Fibroblast of lung (primary cell): ENCODE measurements around the gene ZNF546. TPM values are rescaled to one million over a fixed set of nuclear protein-coding genes. Genes with fewer than 3 reads are reported as not detected.

Source experiments
- DNase-seq, 2 donors: peaks; one replicate each; pipeline versions ENCODE4 v3.0.0 to v3.0.0-alpha.2; 2010; ENCODE audit warnings: low read depth in 2 of 2
- H2AFZ ChIP-seq: 2 replicates; pipeline ENCODE4 v1.5.1; 2012; ENCODE audit warnings: low read length, control low read depth, inconsistent platforms
- H3K27ac ChIP-seq: 2 replicates; pipeline ENCODE4 v1.5.1; 2011; ENCODE audit warnings: low read length, control low read depth; ENCODE audit not compliant: insufficient read depth
- H3K27me3 ChIP-seq: 2 replicates; pipeline ENCODE4 v1.5.1; 2011; ENCODE audit warnings: mild to moderate bottlenecking, low read length; ENCODE audit not compliant: control insufficient read depth, insufficient read depth
- H3K36me3 ChIP-seq: 2 replicates; pipeline ENCODE4 v1.5.1; 2011; ENCODE audit warnings: low read length; ENCODE audit not compliant: control insufficient read depth, insufficient read depth
- H3K4me1 ChIP-seq: 2 replicates; pipeline ENCODE4 v1.5.1; 2011; ENCODE audit warnings: low read length; ENCODE audit not compliant: control insufficient read depth, insufficient read depth; ENCODE audit errors: extremely low read depth
- H3K4me2 ChIP-seq: 2 replicates; pipeline ENCODE4 v1.5.1; 2011; ENCODE audit warnings: low read length, control low read depth; ENCODE audit not compliant: insufficient read depth; ENCODE audit errors: extremely low read depth
- H3K4me3 ChIP-seq, 4 experiments: fragments of 200-600 bp in 1 of 4; sonication (generic) in 1 of 4; replicated peaks in 1 of 4; 2 replicates each; pipeline ENCODE4 v1.5.1; 2011 to 2016; ENCODE audit warnings: low read length in 4 of 4, low read depth in 3 of 4, mild to moderate bottlenecking in 3 of 4, control low read depth in 2 of 4, inconsistent platforms in 1 of 4, mixed read lengths in 1 of 4; ENCODE audit not compliant: insufficient read depth in 1 of 4; ENCODE audit errors: control extremely low read depth in 1 of 4
- H3K79me2 ChIP-seq: 2 replicates; pipeline ENCODE4 v1.5.1; 2012; ENCODE audit warnings: mild to moderate bottlenecking, low read length, inconsistent platforms; ENCODE audit not compliant: control insufficient read depth, insufficient read depth
- H3K9ac ChIP-seq: 2 replicates; pipeline ENCODE4 v1.5.1; 2011; ENCODE audit warnings: mild to moderate bottlenecking, low read length, control low read depth; ENCODE audit not compliant: insufficient read depth
- H3K9me3 ChIP-seq: 2 replicates; pipeline ENCODE4 v1.5.1; 2012; ENCODE audit warnings: low read depth, low read length; ENCODE audit not compliant: control insufficient read depth, insufficient read depth
- H4K20me1 ChIP-seq: 2 replicates; pipeline ENCODE4 v1.5.1; 2011; ENCODE audit warnings: low read length; ENCODE audit not compliant: control insufficient read depth, insufficient read depth; ENCODE audit errors: extremely low read depth
- CTCF ChIP-seq, 2 donors: IDR thresholded peaks in 1 of 2; conservative IDR thresholded peaks in 1 of 2; 1 replicate in 1 of 2; 2 replicates in 1 of 2; pipeline ENCODE4 v1.5.1; 2011 to 2012; ENCODE audit warnings: low read length in 2 of 2, control low read depth in 1 of 2, inconsistent platforms in 1 of 2, low read depth in 1 of 2, mild to moderate bottlenecking in 1 of 2
- EZH2 ChIP-seq: IDR thresholded peaks from 2 replicates; pipeline ENCODE4 v1.5.1; 2012; ENCODE audit warnings: low read length, control low read depth, mild to moderate bottlenecking; ENCODE audit errors: missing control alignments
- polyA plus RNA-seq, 2 donors: library from polyadenylated mRNA; depleted of rRNA in 1 of 2; stranded (reverse) in 1 of 2; unstranded in 1 of 2; fragments of >200 nt; gene quantifications; 2 replicates each; pipeline ENCODE4 v1.2.1, GENCODE V29; 2011 to 2012; ENCODE audit warnings: missing spikeins in 1 of 2
- total RNA-seq: library from RNA; depleted of rRNA; stranded (reverse); fragments of >200 nt; gene quantifications from 2 replicates; pipeline ENCODE4 v1.2.1, GENCODE V29; 2014

The ZNF546 gene
- total and polyA plus RNA-seq, 2 donors (not counting 1 experiment from before 2014, with no cell fraction given): 1.6 to 15.7 TPM

- H3K4me2 ChIP-seq: no peak overlapping the region
- no peak overlapping the region for H3K9ac ChIP-seq
- H3K79me2 ChIP-seq: no peaks in the 10 kb centered on the region
- DNase-seq: no peak
- H3K9me3 ChIP-seq: no peaks in the 10 kb centered on the region
- no peak overlapping the region for H3K4me3 ChIP-seq
- no peaks in the 10 kb centered on the region for H3K27me3 ChIP-seq
- H3K27ac ChIP-seq: no peak overlapping the region
- TF ChIP-seq EZH2 (no peak), CTCF (conservative IDR thresholded peaks at IDR 0.05 in 1 of 2, IDR thresholded peaks at IDR 0.05 in 1 of 2; ENCODE audit: low read depth in 1 of 2, low read length in 2 of 2) (no peak)
- H3K36me3 ChIP-seq: no peaks in the 10 kb centered on the region
- H3K4me1 ChIP-seq: no peaks in the 10 kb centered on the region
- no peaks in the 10 kb centered on the region for H4K20me1 ChIP-seq
- no peak overlapping the region for H2AFZ ChIP-seq
These were observed 33.0 kb upstream of the ZNF546 start for GRCh38 chr19:39963898-39964297.

- Histone ChIP-seq H3K9ac (no peak overlapping the region), H4K20me1 (no peaks in the 10 kb centered on the region), H3K9me3 (no peaks in the 10 kb centered on the region), H3K27ac (no peak overlapping the region), H3K36me3 (no peaks in the 10 kb centered on the region), H3K27me3 (no peaks in the 10 kb centered on the region), H3K79me2 (peaks cover 7% of the 10 kb centered on the region), H3K4me2 (no peak overlapping the region), H3K4me3 (no peak overlapping the region), H2AFZ (no peak overlapping the region), H3K4me1 (no peaks in the 10 kb centered on the region)
- TF ChIP-seq EZH2 (no peak), CTCF (conservative IDR thresholded peaks at IDR 0.05 in 1 of 2, IDR thresholded peaks at IDR 0.05 in 1 of 2; ENCODE audit: low read depth in 1 of 2, low read length in 2 of 2) (no peak)
- no peak for DNase-seq
These were observed 30.2 kb upstream of the ZNF546 start for GRCh38 chr19:39966617-39967016.

DNA sequence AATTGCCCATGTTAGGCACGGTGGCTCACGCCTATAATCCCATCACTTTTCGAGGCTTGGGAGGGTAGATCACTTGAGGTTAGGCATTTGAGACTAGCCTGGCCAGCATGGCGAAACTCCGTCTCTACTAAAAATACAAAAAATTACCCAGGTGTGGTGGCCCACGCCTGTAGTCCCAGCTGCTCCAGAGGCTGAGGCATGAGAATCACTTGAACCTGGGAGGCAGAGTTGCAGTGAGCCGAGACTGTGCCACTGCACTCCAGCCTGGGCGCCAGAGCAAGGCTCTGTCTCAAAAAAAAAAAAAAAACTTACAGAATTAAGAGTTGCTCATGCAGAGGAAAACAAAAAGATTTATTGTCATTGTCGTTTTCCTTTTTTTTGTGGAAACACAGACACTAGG lies 29.3 kb upstream of the ZNF546 start:
- Histone ChIP-seq H4K20me1 (no peaks in the 10 kb centered on the region), H3K4me3 (no peak overlapping the region), H3K27ac (no peak overlapping the region), H3K4me1 (no peaks in the 10 kb centered on the region), H3K9ac (no peak overlapping the region), H3K9me3 (no peaks in the 10 kb centered on the region), H3K27me3 (no peaks in the 10 kb centered on the region), H3K79me2 (peaks cover 15% of the 10 kb centered on the region), H3K36me3 (no peaks in the 10 kb centered on the region), H2AFZ (no peak overlapping the region), H3K4me2 (no peak overlapping the region)
- no peak for TF ChIP-seq EZH2
- no peak for TF ChIP-seq CTCF (conservative IDR thresholded peaks at IDR 0.05 in 1 of 2, IDR thresholded peaks at IDR 0.05 in 1 of 2; ENCODE audit: low read depth in 1 of 2, low read length in 2 of 2)
- no peak for DNase-seq
